Smooth muscle cell of the pulmonary artery (primary cell): ENCODE results near the gene SCGN. TPM values are rescaled to one million over a fixed set of nuclear protein-coding genes. Genes with fewer than 3 reads are reported as not detected.

Experiments used
- total RNA-seq: library from RNA; depleted of rRNA; stranded (reverse); fragments of >200 nt; gene quantifications from 2 replicates; pipeline ENCODE4 v1.2.3, GENCODE V29; 2014

The SCGN gene
- total RNA-seq, result not detected in 2 replicates

GRCh38 chr6:25652007-25652515 lies at the start of gene SCGN:
Gene SCGN, plus strand, starts transcription at chr6:25652215. Its CDS starts 189 bp downstream, at chr6:25652404.

Other genes with a start within 250 kb of the SCGN start
- not detected in 2 replicates for gene SLC17A4, start 102.5 kb downstream of the SCGN start, total RNA-seq
- not detected in 2 replicates for gene SLC17A1, start 179.8 kb downstream of the SCGN start, total RNA-seq
- gene SLC17A3, start 222.0 kb downstream of the SCGN start, total RNA-seq, result not detected in 2 replicates